HepG2 (cell line): ENCODE data around the gene TMEM185B.

Source experiments
- DPF2 ChIP-seq: sonication (generic); formaldehyde crosslinking; IDR thresholded peaks from 2 replicates; pipeline ENCODE4 v1.4.0; 2020; ENCODE audit warnings: mild to moderate bottlenecking, low read depth, missing genetic modification reagents, borderline replicate concordance
- EHMT2 ChIP-seq: fragments of 200-600 bp; sonication (generic); IDR thresholded peaks from 2 replicates; pipeline ENCODE4 v1.7.0; 2017; ENCODE audit warnings: antibody characterized with exemption, low read depth, low read length, borderline replicate concordance
- JUN ChIP-seq: sonication (generic); formaldehyde crosslinking; IDR thresholded peaks from 2 replicates; pipeline ENCODE4 v1.4.0; 2020; ENCODE audit warnings: mild to moderate bottlenecking, missing genetic modification reagents
- PRDM15 ChIP-seq: sonication (generic); formaldehyde crosslinking; IDR thresholded peaks from 2 replicates; pipeline ENCODE4 v1.4.0; 2020; ENCODE audit warnings: missing genetic modification reagents
- ZNF143 ChIP-seq: sonication (generic); formaldehyde crosslinking; IDR thresholded peaks from 2 replicates; pipeline ENCODE4 v1.4.0; 2020; ENCODE audit warnings: missing genetic modification reagents

- TF ChIP-seq DPF2 (CRISPR knock-in tag) (no peak), EHMT2 (no peak), JUN (no peak), PRDM15 (CRISPR knock-in tag) (no peak), ZNF143 (CRISPR knock-in tag) (no peak)
Measured at GRCh38 chr2:120254178-120254577, 31.0 kb upstream of the TMEM185B start.
